ENCODE data around the gene SCGB2B2. TPM values are rescaled to one million over a fixed set of nuclear protein-coding genes. Genes with fewer than 3 reads are reported as not detected.

SCGB2B2 gene
- total RNA-seq, 1 donor from 2014 or later = not detected

DNA sequence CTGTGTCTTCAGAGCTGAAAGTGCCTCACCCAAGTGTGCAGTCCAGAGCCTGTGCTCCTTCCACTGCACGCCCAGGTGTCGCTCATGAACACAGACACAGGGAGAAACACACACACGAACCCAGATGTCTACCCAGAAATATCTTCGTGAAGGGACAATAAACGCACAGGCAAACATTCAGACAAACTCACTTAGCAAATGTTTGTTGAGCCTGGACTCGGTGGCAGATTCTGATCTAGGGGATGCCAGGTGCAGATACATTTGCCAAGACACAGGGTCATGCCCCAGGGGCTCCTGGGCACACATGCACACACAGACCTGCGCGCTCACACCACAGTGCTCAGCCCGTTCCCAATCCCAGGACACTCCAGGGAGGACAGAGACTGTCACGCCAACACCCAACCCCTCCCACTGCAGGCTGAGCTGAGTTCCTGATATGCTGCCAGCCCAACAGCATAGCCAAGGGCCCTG lies 31.9 kb downstream of the SCGB2B2 start:
- no peak for DNase-seq (ENCODE audit: low read depth, low spot score)
- peak overlapping the region; percentile 58 for H3K27ac Mint-ChIP-seq (ENCODE audit: unreplicated experiment)
- H3K4me3 Mint-ChIP-seq = no peak overlapping the region
- H3K27me3 Mint-ChIP-seq (ENCODE audit: low read depth) = peaks cover 19% of the 10 kb centered on the region
- H3K4me1 Mint-ChIP-seq = no peaks in the 10 kb centered on the region
- no peaks in the 10 kb centered on the region for H3K9me3 Mint-ChIP-seq
- TF ChIP-seq, protein P1, sequence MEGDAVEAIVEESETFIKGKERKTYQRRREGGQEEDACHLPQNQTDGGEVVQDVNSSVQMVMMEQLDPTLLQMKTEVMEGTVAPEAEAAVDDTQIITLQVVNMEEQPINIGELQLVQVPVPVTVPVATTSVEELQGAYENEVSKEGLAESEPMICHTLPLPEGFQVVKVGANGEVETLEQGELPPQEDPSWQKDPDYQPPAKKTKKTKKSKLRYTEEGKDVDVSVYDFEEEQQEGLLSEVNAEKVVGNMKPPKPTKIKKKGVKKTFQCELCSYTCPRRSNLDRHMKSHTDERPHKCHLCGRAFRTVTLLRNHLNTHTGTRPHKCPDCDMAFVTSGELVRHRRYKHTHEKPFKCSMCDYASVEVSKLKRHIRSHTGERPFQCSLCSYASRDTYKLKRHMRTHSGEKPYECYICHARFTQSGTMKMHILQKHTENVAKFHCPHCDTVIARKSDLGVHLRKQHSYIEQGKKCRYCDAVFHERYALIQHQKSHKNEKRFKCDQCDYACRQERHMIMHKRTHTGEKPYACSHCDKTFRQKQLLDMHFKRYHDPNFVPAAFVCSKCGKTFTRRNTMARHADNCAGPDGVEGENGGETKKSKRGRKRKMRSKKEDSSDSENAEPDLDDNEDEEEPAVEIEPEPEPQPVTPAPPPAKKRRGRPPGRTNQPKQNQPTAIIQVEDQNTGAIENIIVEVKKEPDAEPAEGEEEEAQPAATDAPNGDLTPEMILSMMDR (conservative IDR thresholded peaks at IDR 0.05) = no peak
- H3K36me3 Mint-ChIP-seq (ENCODE audit: low read depth) = no peaks in the 10 kb centered on the region

DNA sequence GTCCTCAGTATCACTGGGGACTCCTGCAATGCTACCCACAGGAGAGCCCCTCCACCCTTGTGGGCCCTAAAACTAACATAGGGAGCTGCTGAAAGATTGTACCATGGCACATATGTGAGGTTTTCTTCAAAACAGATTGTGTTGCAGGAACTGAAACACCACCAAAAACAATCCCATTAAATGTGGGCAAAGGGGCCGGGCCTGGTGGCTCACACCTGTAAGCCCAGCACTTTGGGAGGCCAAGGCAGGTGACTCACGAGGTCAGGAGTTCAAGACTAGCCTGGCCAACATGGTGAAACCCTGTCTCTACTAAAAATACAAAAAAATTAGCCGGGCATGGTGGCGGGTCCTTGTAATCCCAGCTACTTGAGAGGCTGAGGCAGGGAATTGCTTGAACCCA lies 34.7 kb downstream of the SCGB2B2 start:
- Mint-ChIP-seq H3K27ac (ENCODE audit: unreplicated experiment) (no peak overlapping the region), H3K27me3 (ENCODE audit: low read depth) (peaks cover 25% of the 10 kb centered on the region), H3K4me1 (no peaks in the 10 kb centered on the region), H3K36me3 (ENCODE audit: low read depth) (no peaks in the 10 kb centered on the region), H3K9me3 (no peaks in the 10 kb centered on the region), H3K4me3 (no peak overlapping the region)
- no peak for DNase-seq (ENCODE audit: low read depth, low spot score)
- TF ChIP-seq, protein P1 (conservative IDR thresholded peaks at IDR 0.05) = no peak

GRCh38 chr19:34639491-34640085 lies 37.4 kb downstream of the SCGB2B2 start:
- H3K27me3 Mint-ChIP-seq (ENCODE audit: low read depth) = peaks cover 21% of the 10 kb centered on the region
- H3K36me3 Mint-ChIP-seq (ENCODE audit: low read depth) = peaks cover 8% of the 10 kb centered on the region
- H3K4me3 Mint-ChIP-seq = no peak overlapping the region
- TF ChIP-seq, protein P1 (conservative IDR thresholded peaks at IDR 0.05) = peak; percentile 78
- no peaks in the 10 kb centered on the region for H3K4me1 Mint-ChIP-seq
- H3K27ac Mint-ChIP-seq (ENCODE audit: unreplicated experiment) = no peak overlapping the region
- H3K9me3 Mint-ChIP-seq = no peaks in the 10 kb centered on the region
- peak; percentile 50 for DNase-seq (ENCODE audit: low read depth, low spot score)

GRCh38 chr19:34633802-34634201 lies 43.2 kb downstream of the SCGB2B2 start:
- DNase-seq (ENCODE audit: low read depth, low spot score) = no peak
- no peaks in the 10 kb centered on the region for H3K4me1 Mint-ChIP-seq
- TF ChIP-seq, protein P1 (conservative IDR thresholded peaks at IDR 0.05) = no peak

More at GRCh38 chr19:34633802-34634201, 43.2 kb downstream of the SCGB2B2 start:
- Mint-ChIP-seq H3K27me3 (ENCODE audit: low read depth) (peaks cover 7% of the 10 kb centered on the region), H3K27ac (ENCODE audit: unreplicated experiment) (no peak overlapping the region), H3K36me3 (ENCODE audit: low read depth) (peaks cover 12% of the 10 kb centered on the region), H3K9me3 (peaks cover 4% of the 10 kb centered on the region), H3K4me3 (no peak overlapping the region)

Other genes starting within 250 kb of the SCGB2B2 start
- gene UBA2, start 248.8 kb downstream of the SCGB2B2 start, total RNA-seq = 191 and 205 TPM in 2 replicates
- gene WTIP, start 195.4 kb downstream of the SCGB2B2 start, total RNA-seq = 15.1 and 17.0 TPM in 2 replicates
- 36.7 and 37.0 TPM in 2 replicates for gene ZNF302, start 519 bp upstream of the SCGB2B2 start, total RNA-seq
- gene ZNF181, start 57.1 kb upstream of the SCGB2B2 start, total RNA-seq = 6.3 and 8.0 TPM in 2 replicates
- gene ZNF599, start 96.1 kb upstream of the SCGB2B2 start, total RNA-seq = 8.6 and 10.1 TPM in 2 replicates
- 6.2 and 7.2 TPM in 2 replicates for gene ZNF30, start 249.7 kb upstream of the SCGB2B2 start, total RNA-seq